HCT116 (cell line): ENCODE results near the gene EPS8L2.

ENCODE experiments used
- JUND ChIP-seq: IDR thresholded peaks from 2 replicates; pipeline ENCODE4 v1.6.1; 2012
- POLR2A ChIP-seq: IDR thresholded peaks from 2 replicates; pipeline ENCODE4 v1.7.0; 2011; ENCODE audit warnings: borderline replicate concordance; ENCODE audit not compliant: insufficient read depth, insufficient read length; ENCODE audit errors: extremely low read depth
- POLR2AphosphoS5 ChIP-seq: IDR thresholded peaks from 2 replicates; pipeline ENCODE4 v1.6.1; 2011; ENCODE audit warnings: mild to moderate bottlenecking, low read depth, low read length, moderate library complexity
- SIN3A ChIP-seq: IDR thresholded peaks from 2 replicates; pipeline ENCODE4 v1.6.1; 2012; ENCODE audit warnings: low read depth

GRCh38 chr11:665062-665703 lies 40.8 kb upstream of the EPS8L2 start:
- TF ChIP-seq POLR2AphosphoS5 = no peak
- TF ChIP-seq POLR2A = no peak
- no peak for TF ChIP-seq SIN3A
- no peak for TF ChIP-seq JUND
